ENCODE measurements around the gene NR3C2.

The NR3C2 gene

GRCh38 chr4:148079961-148080360 is 362.3 kb downstream of the NR3C2 start:
- Histone ChIP-seq H3K27ac (ENCODE audit: low read depth, low read length, poor library complexity, severe bottlenecking) (no peak overlapping the region), H3K4me1 (ENCODE audit: insufficient read depth, low read length, severe bottlenecking) (peaks cover 7% of the 10 kb centered on the region), H3K79me2 (ENCODE audit: insufficient read depth, low read length) (no peaks in the 10 kb centered on the region), H3K4me2 (ENCODE audit: low read length) (no peak overlapping the region), H3K36me3 (ENCODE audit: insufficient read depth, low read length) (peaks cover 4% of the 10 kb centered on the region; the same call in 1 of the 2 replicates), H2AFZ (ENCODE audit: low read length) (no peak overlapping the region), H3K9ac (ENCODE audit: low read length) (no peak overlapping the region), H3K9me2 (ENCODE audit: low read depth, low read length) (no peaks in the 10 kb centered on the region), H4K20me1 (ENCODE audit: insufficient read depth, low read length) (no peaks in the 10 kb centered on the region), H3K4me3 (ENCODE audit: low read depth, low read length, poor library complexity, severe bottlenecking) (no peak overlapping the region), H3K27me3 (ENCODE audit: insufficient read depth, low read length) (no peaks in the 10 kb centered on the region), H3F3A (ENCODE audit: insufficient read depth, low read length) (no peaks in the 10 kb centered on the region), H3K9me3 (ENCODE audit: low read length) (peaks cover 6% of the 10 kb centered on the region; the same call in 1 of the 2 replicates)
- TF ChIP-seq CTCF (IDR thresholded peaks at IDR 0.05; ENCODE audit: low read length), result no peak

DNA sequence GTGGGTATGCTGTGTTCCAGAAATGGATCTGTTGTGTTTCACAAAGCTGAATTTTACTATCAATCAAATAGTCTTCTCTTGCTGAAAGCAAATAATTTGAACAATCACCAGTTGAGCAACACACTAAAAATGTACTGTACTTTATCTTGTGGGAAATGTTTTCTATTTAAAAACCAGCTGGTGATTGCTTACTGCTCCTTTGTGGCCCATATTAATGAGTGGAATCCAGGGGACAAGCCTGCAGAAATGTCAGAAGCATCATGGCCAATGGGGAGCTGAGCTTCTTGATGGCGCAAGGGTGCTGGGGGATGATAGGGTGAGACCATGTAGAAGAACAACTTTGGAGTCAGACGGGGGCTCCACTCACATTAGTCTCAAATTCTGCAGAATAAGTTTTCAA is 364.2 kb downstream of the NR3C2 start:
- H4K20me1 ChIP-seq (ENCODE audit: insufficient read depth, low read length), result no peaks in the 10 kb centered on the region
- no peak for TF ChIP-seq CTCF (IDR thresholded peaks at IDR 0.05; ENCODE audit: low read length)
- TF ChIP-seq EZH2 (IDR thresholded peaks at IDR 0.05; ENCODE audit: borderline replicate concordance, low read length), result no peak
- H2AFZ ChIP-seq (ENCODE audit: low read length), result no peak overlapping the region

DNA sequence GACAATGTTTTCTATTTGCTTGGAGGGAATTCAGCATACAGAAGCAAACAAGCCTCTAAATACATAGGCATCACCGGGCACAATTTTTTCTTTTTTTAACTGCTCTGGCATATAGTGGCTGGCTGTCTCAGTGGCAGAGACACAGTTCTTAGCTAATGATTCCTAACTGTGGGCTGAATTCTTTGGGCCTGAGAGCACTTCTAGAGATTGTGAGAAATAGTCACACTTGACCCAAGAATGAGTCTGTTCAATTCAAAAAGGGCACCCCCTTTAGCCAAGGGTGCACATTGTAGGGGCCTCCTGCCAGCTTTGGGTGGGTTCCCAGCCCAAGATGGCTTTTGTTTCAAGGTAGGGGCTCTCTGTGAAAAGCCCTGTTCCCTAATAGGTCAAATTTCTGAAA is 364.6 kb downstream of the NR3C2 start:
- H3K27me3 ChIP-seq (ENCODE audit: insufficient read depth, low read length), result no peaks in the 10 kb centered on the region

More for the DNA sequence above, 364.2 kb downstream of the NR3C2 start:
- Histone ChIP-seq H3K4me2 (ENCODE audit: low read length) (no peak overlapping the region), H3K9me3 (ENCODE audit: low read length) (peaks cover 6% of the 10 kb centered on the region; the same call in 1 of the 2 replicates), H3K27me3 (ENCODE audit: insufficient read depth, low read length) (no peaks in the 10 kb centered on the region), H3K4me1 (ENCODE audit: insufficient read depth, low read length, severe bottlenecking) (peaks cover 7% of the 10 kb centered on the region), H3K4me3 (ENCODE audit: low read depth, low read length, poor library complexity, severe bottlenecking) (no peak overlapping the region), H3K79me2 (ENCODE audit: insufficient read depth, low read length) (no peaks in the 10 kb centered on the region), H3K9ac (ENCODE audit: low read length) (no peak overlapping the region), H3K27ac (ENCODE audit: low read depth, low read length, poor library complexity, severe bottlenecking) (no peak overlapping the region), H3K36me3 (ENCODE audit: insufficient read depth, low read length) (peaks cover 4% of the 10 kb centered on the region; the same call in 1 of the 2 replicates), H3F3A (ENCODE audit: insufficient read depth, low read length) (no peaks in the 10 kb centered on the region), H3K9me2 (ENCODE audit: low read depth, low read length) (no peaks in the 10 kb centered on the region)

More for the DNA sequence above, 364.6 kb downstream of the NR3C2 start:
- no peaks in the 10 kb centered on the region for H3K9me2 ChIP-seq (ENCODE audit: low read depth, low read length)
- peaks cover 6% of the 10 kb centered on the region; the same call in 1 of the 2 replicates for H3K9me3 ChIP-seq (ENCODE audit: low read length)
- no peak overlapping the region for H3K9ac ChIP-seq (ENCODE audit: low read length)
- no peak overlapping the region for H3K4me3 ChIP-seq (ENCODE audit: low read depth, low read length, poor library complexity, severe bottlenecking)
- no peaks in the 10 kb centered on the region for H3F3A ChIP-seq (ENCODE audit: insufficient read depth, low read length)
- H3K36me3 ChIP-seq (ENCODE audit: insufficient read depth, low read length), result peaks cover 4% of the 10 kb centered on the region; the same call in 1 of the 2 replicates
- TF ChIP-seq EZH2 (IDR thresholded peaks at IDR 0.05; ENCODE audit: borderline replicate concordance, low read length), result no peak
- no peak for TF ChIP-seq CTCF (IDR thresholded peaks at IDR 0.05; ENCODE audit: low read length)
- H3K4me1 ChIP-seq (ENCODE audit: insufficient read depth, low read length, severe bottlenecking), result peaks cover 7% of the 10 kb centered on the region
- no peak overlapping the region for H2AFZ ChIP-seq (ENCODE audit: low read length)
- no peak overlapping the region for H3K27ac ChIP-seq (ENCODE audit: low read depth, low read length, poor library complexity, severe bottlenecking)
- no peaks in the 10 kb centered on the region for H3K79me2 ChIP-seq (ENCODE audit: insufficient read depth, low read length)
- H4K20me1 ChIP-seq (ENCODE audit: insufficient read depth, low read length), result no peaks in the 10 kb centered on the region
- no peak overlapping the region for H3K4me2 ChIP-seq (ENCODE audit: low read length)

Data from OCI-LY1 (cell line).